ENCODE data around the gene PCDHB12.
"Not testable (repeated sequence)": the region's sequence is repeated elsewhere in the genome, so short reads cannot be mapped to it uniquely, and the experiment has no call there.

The PCDHB12 gene

DNA sequence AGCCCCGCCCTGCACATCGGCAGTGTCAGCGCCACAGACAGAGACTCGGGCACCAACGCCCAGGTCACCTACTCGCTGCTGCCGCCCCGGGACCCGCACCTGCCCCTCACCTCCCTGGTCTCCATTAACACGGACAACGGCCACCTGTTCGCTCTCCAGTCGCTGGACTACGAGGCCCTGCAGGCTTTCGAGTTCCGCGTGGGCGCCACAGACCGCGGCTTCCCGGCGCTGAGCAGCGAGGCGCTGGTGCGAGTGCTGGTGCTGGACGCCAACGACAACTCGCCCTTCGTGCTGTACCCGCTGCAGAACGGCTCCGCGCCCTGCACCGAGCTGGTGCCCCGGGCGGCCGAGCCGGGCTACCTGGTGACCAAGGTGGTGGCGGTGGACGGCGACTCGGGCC is 38.5 kb downstream of the PCDHB12 start:
- DNase-seq; in situ Hi-C loops (cut with HindIII; ENCODE audit: low pct_ligation_motif_present, low pct_unique_long_range_greater_than_20kb, low sequenced_read_pairs): not testable (repeated sequence)

DNA sequence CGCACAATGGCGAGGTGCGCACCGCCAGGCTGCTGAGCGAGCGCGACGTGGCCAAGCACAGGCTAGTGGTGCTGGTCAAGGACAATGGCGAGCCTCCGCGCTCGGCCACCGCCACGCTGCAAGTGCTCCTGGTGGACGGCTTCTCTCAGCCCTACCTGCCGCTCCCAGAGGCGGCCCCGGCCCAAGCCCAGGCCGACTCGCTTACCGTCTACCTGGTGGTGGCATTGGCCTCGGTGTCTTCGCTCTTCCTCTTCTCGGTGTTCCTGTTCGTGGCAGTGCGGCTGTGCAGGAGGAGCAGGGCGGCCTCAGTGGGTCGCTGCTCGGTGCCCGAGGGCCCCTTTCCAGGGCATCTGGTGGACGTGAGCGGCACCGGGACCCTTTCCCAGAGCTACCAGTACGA is 38.9 kb downstream of the PCDHB12 start:
- DNase-seq; in situ Hi-C loops (cut with HindIII; ENCODE audit: low pct_ligation_motif_present, low pct_unique_long_range_greater_than_20kb, low sequenced_read_pairs): not testable (repeated sequence)

DNA sequence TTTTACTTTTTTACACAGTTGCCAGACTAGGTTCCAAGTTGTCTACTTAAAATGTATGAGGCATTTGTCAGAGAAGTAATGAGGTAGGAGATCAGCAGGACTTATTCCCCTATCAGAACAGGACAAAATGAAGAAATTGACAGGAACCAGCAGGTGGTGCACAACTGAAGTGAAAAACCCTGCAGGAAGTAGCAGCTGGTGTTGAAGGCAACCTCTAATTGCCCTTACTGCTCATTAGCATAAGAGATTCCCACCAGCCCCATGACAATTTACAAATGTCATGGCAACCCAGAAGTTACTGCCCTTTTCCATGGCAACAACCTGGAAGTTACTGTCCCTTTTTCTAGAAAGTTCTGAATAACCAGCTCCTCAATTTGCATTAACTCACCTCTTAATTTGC is 42.1 kb downstream of the PCDHB12 start:
- DNase-seq = no peak
- in situ Hi-C loops (cut with HindIII; ENCODE audit: low pct_ligation_motif_present, low pct_unique_long_range_greater_than_20kb, low sequenced_read_pairs) = no loop called here

DNA sequence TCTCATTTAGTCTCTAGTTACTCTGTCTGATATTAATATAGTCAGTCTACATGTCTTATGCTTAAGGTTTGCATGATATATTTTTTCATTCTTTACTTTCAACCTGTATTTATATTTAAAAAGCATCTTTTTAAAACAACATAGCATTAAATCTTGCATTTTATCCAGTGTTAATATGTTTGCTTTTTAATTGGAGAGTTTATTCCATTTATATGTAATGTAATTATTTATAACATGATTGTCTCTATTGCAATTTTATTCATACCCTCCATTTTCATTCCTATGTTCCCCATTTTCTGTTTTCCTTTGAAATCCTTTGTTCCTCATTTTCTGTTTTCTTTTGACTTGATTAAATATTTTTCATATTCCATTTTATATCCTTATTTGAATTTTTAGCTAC is 49.9 kb downstream of the PCDHB12 start:
- in situ Hi-C loops (cut with HindIII; ENCODE audit: low pct_ligation_motif_present, low pct_unique_long_range_greater_than_20kb, low sequenced_read_pairs) = no loop called here
- DNase-seq = no peak

DNA sequence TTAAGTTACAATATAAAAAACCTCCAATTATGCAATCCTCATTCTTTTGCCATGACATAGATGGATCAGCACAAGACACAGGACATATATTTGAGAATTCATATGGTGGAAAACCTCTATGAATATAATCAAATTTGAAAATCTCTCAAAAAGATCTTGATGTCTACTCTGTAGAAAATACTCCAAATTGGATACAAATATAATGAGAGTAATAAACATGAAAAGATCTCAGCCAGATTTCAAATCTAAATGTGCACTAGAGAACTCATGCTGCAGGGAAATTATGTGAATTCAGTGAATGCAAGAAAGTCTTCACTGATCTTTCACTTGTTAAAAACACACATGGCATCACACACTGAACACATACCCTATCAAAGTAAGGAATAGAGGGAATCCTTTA is 50.4 kb downstream of the PCDHB12 start:
- in situ Hi-C loops (cut with HindIII; ENCODE audit: low pct_ligation_motif_present, low pct_unique_long_range_greater_than_20kb, low sequenced_read_pairs) = no loop called here
- no peak for DNase-seq

DNA sequence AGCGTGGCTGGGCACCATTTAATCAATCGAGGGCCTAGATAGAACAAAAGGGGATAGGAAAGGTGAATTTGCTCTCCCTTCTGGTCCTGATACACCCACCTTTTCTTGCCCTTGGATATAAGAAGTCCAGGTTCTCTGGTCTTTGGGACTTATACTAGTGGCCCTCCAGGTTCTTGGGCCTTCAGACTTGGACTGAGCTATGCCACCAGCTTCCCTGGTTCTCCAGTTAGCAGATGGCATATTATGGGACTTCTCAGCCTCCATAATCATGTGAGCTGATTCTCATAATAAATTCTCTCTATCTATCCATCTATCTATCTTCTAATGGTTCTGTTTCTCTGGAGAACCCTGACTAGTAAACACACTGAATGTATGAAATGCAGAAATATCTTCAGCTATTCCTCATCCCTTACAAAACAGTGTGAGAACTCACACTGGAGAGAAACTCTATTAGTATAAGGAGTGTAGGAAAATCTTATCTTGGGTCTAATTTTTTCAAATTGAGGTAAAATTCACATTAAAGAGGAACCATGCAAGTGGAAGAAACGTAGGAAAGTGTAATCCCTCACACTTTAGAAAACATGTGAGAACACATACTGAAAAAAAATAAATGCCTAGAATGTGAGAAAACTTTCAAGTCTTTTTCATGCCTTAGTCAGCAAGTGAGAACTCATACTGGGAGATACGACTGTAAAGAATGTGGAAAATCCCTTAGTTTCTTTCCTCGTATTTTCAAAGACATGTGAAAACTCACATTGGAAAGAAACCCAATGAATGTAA is 52.1 kb downstream of the PCDHB12 start:
- in situ Hi-C loops (cut with HindIII; ENCODE audit: low pct_ligation_motif_present, low pct_unique_long_range_greater_than_20kb, low sequenced_read_pairs) = no loop called here
- DNase-seq = no peak

DNA sequence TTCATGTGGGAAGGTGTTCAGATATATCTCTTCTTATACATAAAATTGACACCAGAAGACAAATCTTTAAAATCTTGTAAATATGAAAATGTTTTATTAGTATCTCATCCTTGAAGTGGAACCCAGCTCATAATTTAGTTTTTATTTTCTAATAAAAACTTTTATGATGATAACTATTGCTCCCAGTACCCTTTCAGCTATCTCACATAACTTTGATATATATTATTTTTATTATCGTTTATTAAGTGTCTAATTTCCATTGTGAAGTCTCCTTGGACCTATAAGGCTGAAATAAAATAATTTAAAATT is 52.7 kb downstream of the PCDHB12 start:
- in situ Hi-C loops (cut with HindIII; ENCODE audit: low pct_ligation_motif_present, low pct_unique_long_range_greater_than_20kb, low sequenced_read_pairs) = no loop called here
- no peak for DNase-seq
